NAMALWA (cell line): ENCODE data around the gene IFITM2.
A peak's percentile ranks its signal among the peaks of the same experiment; 100 is the strongest.
"Not testable (repeated sequence)": the region's sequence is repeated elsewhere in the genome, so short reads cannot be mapped to it uniquely, and the experiment has no call there.

Source experiments
- DNase-seq: peaks from one replicate; pipeline ENCODE4 v3.0.0-alpha.2; 2015; ENCODE audit warnings: low spot score

IFITM2 gene

DNA sequence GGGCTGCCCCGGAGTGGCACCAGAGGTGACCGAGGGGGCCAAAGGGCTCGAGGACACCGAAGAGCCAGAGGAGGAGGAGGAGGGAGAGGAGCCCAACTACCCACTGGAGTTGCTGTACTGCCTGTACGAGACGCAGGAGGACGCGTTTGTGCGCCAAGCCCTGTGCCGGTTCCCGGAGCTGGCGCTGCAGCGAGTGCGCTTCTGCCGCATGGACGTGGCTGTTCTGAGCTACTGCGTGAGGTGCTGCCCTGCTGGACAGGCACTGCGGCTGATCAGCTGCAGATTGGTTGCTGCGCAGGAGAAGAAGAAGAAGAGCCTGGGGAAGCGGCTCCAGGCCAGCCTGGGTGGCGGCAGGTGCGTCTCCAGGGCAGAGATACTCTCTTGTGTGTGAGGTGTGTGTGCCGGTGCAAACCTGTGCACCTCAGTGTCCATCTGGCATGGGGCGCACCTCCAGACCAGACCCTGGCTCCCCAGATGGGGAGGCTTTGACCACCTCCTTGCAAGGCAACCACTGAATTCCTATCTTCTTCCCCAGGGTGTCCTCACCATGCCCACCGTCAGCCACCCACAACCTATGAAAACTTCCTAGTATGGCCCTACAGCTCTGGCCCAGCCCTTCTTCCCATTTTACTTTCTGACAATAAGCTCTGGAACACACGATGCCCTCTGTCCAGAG lies 26.0 kb upstream of the IFITM2 start:
- no peak for DNase-seq

DNA sequence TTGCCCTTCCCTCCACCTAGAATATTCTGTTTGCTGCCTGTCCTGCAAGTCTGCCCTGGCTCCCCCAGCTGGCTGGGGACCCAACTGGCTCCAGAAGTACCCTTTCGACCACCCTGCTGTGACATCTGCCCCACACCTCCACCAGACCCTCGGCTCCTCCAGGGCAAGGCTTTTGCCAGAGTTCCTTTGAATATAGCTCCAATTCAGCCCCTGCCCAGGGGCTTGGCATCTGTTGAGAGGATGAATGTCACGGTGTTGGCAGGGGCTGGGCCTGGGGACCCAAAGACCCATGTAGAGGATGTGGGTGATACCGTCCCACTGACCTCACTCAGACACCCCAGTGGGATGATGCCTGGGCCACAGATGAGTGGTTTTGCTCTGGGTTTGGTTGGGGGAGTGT lies 25.4 kb upstream of the IFITM2 start:
- no peak for DNase-seq

DNA sequence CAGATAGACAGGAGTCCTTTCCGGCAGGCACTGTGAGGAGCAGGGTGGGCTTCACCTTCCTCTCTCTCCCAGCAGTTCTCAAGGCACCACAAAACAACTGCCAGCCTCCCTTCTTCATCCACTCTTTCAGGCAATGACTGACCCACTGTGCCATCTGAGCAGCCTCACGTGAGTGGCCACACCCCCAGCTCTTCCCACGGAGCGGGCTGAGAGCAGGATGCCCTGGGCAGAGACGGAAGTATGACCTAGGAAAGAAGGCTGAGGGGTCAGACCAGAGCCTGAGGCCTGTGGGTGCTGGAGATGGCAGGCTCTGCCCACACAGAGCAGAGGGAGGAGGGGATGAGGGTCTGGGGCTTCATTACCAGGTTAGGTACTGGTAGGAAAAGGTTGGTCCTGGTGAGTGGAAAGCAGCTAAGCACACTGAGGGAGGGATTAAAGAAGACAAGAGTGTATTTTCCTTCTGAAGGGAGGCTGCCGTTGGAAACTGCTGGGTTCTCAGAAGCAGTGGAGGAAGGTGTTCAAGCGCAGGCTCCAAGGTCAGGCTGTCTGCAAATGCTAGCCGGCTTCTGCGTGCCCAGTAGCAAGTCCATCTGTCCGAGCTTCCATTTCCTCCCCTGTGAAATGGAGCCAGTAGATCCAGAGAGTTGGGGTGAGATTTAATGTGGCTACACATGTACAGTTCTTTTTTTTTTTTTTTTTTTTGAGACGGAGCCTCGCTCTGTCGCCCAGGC lies 24.8 kb upstream of the IFITM2 start:
- DNase-seq: no peak

DNA sequence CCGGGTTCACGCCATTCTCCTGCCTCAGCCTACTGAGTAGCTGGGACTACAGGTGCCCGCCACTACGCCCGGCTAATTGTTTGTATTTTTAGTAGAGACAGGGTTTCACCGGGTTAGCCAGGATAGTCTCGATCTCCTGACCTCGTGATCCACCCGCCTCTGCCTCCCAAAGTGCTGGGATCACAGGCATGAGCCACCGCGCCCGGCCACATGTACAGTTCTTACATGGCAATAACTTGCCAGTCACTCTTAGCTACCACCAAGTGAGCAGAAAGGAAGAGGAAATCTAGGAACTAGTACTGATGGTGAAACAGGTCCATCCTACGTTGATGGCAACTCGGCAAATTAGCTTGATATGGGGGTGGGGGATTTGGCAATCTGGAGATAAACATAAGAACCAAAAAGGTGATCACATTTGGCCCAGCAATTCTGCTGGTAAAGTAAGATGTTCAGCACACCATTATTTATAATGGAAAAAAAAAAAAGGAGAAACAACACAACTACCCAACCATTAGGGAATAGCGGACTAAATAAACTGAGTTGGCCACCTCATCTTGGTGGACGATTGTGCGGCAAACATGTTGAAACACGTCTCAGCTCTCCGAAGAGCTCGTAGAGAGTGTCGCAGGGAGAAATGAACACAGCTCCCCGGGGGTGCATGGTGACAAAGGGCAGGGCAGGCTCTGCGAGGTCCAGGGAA lies 24.1 kb upstream of the IFITM2 start:
- no peak for DNase-seq

DNA sequence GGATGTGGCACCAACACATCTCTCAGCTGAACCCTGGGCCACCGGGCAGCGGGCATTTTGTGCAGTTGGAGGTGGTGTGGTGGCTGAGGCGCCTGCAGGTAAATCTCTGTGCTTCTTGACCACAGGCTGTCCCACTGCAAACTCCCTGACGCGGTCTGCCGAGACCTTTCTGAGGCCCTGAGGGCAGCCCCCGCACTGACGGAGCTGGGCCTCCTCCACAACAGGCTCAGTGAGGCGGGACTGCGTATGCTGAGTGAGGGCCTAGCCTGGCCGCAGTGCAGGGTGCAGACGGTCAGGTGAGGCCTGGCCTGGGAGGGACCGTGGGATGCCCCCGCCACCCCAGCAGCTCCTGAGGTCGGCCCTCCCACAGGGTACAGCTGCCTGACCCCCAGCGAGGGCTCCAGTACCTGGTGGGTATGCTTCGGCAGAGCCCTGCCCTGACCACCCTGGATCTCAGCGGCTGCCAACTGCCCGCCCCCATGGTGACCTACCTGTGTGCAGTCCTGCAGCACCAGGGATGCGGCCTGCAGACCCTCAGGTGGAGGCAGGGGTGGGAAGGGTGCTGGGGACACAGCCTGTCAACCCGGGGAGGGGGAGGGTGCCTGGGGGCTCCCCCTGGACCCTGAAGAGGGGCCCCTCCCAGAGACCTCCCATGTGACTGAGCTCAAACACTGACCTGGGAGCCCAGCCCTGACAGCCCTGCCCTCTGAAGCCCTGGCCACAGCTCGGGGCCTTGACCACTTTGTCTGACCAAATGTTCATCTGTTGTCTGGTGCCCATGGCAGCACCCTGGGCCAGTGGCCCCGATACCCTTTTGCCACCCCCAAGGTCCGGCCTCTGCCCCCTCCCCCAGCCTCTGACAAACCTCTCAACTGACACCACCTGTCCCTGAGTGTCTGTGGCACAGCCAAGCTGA lies 23.3 kb upstream of the IFITM2 start:
- DNase-seq: no peak

DNA sequence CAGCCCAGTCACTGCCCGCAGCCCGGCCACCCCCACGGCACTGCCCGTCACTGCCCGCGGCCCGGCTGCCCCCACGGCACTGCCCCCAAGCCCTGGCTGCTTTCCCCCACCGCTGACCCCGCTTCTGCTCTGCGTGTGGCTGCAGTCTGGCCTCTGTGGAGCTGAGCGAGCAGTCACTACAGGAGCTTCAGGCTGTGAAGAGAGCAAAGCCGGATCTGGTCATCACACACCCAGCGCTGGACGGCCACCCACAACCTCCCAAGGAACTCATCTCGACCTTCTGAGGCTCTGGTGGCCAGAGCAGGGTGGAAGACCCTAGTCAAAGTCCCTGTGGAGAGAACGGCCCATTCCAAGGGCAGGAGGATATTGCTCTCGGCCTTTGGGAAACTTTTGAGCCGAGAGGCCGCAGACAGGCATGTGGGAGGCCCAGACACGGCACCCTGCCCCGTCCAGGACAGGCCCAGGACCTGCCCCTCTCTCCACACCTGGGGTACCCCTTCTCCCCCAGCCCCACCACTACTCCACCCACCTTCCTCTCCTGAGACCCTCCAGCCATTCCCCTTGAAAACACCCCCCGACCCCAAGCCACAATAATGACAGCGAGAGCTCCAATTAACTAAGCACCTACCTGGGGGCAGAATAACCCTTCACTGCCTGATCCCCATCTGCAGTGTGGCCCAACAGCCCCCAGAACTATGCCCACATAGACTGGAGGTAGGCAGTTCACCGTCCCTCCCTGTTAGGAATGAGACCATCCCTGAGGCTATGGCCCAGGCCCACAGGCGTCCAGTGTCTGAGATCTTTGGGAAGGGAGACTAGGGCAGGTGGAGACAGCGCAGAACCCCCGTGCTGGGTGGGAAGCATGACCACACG lies 22.4 kb upstream of the IFITM2 start:
- DNase-seq: no peak

DNA sequence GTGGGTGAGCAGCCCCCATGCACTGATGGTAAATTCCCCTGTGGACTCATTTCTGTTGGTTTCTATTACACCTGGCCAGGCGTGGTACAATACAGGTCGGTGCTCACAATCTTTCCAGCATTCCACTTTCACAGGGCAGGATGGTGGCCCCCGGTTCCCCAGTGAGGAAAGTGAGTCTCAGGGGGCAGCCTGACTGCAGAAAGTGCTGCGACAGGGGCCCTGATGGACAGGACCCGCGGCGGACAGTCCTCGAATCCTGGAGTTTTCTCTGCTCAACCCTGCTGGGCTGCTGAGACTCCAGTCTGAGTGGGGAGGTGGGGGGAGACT lies 21.8 kb upstream of the IFITM2 start:
- no peak for DNase-seq

DNA sequence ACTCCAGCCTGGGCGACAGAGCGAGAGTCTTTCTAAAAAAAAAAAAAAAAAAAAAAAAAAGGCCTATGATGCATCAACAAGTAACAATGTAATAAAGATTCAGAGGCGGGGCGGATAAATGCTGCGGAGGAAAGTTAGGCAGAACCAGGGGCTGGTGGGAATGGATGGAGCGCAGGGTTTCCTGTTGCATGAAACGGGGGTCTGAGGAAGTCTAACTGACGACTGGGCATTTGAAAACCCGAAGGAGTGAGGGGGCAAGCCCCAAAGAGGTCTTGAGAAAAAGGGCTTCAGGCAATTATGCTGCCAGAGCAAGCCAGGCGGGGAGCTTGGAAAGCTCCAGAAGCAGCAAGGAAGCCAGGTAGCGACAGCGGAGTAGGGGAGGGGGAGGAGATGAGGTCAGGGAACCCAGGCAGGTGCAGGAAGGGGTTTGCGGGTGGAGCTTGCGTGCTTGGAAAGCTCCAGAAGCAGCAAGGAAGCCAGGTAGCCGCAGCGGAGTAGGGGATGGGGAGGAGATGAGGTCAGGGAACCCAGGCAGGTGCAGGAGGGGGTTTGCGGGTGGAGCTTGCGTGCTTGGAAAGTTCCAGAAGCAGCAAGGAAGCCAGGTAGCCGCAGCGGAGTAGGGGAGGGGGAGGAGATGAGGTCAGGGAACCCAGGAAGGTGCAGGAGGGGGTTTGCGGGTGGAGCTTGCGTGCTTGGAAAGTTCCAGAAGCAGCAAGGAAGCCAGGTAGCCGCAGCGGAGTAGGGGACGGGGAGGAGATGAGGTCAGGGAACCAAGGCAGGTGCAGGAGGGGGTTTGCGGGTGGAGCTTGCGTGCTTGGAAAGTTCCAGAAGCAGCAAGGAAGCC lies 20.4 kb upstream of the IFITM2 start:
- DNase-seq: not testable (repeated sequence)

DNA sequence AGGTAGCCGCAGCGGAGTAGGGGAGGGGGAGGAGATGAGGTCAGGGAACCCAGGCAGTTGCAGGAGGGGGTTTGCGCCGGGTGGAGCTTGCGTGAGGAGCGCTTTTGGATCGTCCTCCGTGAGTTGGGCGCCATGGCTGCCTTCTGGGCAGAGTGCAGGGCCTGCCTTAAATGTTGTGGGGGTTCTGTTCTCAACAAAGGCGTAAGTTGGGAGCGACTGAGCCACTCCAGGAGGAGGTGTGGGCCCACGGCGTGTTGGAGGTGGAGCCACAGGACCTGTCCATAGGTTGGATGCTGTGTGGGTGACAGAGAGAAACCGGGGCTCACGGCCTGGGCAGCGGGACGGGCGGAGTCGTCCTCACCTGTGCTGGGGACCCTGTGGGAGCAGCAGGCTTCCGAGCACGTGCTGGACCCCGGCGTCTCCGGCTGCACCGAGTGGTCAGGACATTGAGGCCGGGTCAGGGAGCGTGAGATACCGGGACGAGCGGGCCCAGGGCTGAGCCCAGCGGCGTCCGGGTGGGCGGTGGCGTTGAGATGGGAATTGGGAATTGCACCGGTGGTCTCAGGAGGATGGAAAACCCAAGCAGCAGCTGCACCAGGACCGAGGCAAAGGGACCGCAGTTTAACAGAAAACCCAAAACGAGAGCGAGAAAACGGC lies 19.7 kb upstream of the IFITM2 start:
- no peak for DNase-seq

DNA sequence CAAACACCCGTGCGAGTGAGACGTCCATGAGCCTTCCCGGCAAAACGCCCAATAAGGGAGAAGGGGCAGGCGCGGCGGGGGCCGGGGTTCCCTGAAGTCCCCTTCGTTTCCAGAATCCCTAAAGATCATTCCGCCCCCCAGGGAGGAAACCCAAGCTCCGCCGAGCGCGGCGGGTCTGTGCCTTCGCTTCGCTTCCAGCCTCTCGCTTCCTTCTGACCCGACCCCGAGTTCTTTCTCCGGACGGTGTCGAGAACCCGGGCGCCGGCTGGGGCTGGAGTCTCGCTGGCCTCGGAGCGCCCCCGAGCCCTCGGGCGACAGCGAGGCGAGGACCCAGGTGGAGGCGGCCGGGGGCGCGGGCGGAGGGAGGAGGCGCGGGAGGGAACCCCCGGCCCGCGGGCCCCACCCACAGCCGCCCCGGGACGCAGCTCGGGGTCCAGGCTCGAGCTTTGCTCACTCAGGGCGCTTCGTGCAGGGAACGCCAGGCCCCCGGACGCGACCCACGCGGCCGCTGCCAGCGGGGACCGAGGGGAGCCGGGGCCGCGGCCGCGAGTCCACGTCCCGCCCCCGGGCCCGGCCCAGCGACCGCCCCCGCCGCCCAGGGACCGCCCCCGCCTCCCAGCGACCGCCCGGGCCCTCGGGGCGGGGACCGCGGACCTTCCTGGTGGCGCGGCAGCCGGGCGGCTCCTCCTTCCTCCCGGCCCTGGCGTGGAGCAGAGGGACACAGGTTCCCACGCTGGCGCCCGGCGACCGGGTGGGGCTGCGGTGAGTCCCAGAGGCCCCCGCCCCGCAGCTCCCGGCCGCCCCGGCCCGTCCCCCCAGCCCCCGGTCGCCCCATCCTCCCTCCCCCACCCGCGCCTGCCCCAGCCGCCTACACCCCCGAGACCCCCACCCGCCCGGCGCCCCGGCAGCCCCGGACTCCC lies 18.9 kb upstream of the IFITM2 start, which contains the start of gene PGGHG:
Gene PGGHG, plus strand, starts transcription at position 649 of the 920 bp plus-strand sequence. CDS start 691 bp downstream, outside the sequence.
- DNase-seq: peak; percentile 36

DNA sequence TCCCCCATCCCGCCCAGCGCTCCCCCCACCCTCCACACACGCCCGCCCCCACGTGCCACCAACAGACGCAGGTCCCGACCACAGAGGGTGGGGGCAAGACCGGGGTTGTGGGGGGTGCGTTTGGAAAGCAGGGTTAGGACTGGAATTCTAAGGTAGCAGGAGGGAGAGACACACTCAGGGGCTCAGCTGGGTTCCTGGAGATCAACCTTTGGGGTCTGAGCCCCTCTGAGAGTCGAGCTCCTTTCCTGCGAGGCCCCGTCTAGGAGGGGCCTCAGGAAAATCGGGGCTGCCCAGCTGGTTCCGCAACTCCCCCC lies 18.3 kb upstream of the IFITM2 start:
- DNase-seq: no peak

DNA sequence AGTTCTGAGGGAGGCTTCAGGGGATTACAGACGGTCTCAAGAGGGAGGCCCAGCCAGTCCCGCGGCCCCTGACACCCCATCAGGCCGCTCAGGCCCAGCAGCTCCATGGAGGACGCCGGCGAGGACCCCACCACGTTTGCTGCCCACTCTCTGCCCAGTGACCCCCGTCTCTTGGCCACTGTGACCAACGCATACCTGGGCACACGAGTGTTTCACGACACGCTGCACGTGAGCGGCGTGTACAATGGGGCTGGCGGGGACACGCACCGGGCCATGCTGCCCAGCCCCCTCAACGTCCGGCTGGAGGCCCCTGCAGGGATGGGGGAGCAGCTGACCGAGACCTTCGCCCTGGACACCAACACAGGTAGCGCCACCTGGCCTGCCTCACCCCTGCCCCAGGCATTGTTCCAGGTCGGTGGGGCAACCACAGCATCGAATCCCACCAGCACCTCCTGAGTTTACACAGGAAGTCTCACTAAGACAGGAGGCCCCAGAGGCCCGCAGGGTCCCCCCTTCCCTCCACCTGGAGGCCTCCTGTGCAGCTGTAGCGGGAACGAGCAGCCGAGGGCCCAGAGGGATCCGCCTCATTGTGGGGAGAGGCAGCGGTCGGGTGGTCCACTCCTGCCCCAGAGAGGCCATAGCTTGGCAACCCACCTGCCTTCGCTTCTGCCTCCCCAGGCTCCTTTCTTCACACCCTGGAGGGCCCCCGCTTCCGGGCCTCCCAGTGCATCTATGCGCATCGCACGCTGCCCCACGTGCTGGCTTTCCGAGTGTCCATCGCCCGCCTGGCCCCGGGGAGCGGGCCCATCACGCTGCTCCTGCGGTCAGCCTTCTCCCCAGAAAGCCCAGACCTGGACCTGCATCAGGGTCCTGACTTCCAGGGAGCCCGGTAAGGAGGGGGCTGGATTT lies 17.6 kb upstream of the IFITM2 start:
- no peak for DNase-seq

DNA sequence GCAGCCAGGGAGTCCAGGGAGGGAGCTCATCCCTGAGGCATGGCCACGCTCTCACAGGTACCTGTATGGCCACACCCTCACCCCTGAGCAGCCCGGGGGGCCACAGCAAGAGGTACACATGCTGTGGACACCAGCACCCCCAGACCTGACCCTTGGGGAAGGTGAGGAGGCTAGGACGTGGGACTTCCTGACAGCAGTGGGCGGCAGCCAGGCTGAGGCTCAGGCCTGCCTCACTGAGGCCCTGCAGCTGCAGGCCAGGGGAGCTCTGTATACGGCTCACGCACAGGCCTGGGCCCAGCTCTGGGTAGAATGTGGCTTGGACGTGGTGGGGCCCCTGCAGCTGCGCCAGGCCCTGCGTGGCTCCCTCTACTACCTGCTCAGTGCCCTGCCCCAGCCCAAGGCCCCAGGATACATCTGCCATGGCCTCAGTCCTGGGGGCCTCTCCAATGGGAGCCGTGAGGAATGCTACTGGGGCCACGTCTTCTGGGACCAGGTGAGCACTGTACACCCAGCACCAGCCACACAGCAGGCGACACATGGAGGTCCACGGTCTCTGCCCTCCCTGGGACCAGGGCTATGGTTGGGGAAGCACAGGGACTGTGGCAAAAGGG lies 16.9 kb upstream of the IFITM2 start:
- DNase-seq: peak; percentile 27

DNA sequence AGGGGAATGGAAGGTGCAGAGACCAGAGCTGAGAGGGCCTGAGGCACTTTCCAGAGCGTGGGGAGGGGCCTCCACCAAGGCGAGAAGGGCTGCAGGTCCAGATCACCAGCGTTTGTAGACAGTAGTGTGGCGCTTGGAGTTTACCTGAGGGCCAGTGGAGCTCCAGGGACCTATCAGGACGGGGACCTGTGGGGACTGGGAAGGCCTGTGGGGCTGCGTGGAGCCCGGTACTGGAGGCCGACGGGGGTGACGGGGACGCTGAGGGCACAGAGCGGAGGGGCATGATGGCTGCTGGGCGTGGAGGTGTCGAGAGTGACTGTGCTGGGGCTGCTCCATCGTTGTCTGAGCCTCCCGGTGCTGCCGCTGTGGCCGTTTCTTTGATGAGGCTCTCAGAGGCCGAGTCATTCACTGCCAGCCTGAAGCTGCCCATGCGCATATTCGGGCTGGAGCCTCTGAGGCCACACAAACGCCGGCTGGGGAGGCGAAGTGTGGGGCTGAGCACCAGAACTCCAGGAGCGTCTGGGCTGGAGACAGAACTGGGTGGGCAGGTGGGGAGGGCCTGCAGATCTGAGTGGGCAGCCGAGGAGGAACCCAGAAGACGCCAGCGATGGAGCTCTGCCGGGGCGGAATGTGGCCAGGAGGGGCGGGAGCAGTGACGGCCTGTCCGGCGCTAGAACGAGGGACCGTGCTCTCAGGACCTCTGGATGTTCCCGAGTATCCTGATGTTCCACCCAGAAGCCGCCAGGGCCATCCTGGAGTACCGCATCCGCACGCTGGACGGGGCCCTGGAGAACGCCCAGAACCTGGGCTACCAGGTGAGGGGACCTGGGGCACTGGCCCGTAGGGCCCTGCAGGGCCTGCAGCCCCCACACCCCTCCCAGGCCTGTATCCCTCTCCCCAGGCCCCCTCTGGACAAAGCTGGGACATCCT lies 16.1 kb upstream of the IFITM2 start:
- DNase-seq: no peak

DNA sequence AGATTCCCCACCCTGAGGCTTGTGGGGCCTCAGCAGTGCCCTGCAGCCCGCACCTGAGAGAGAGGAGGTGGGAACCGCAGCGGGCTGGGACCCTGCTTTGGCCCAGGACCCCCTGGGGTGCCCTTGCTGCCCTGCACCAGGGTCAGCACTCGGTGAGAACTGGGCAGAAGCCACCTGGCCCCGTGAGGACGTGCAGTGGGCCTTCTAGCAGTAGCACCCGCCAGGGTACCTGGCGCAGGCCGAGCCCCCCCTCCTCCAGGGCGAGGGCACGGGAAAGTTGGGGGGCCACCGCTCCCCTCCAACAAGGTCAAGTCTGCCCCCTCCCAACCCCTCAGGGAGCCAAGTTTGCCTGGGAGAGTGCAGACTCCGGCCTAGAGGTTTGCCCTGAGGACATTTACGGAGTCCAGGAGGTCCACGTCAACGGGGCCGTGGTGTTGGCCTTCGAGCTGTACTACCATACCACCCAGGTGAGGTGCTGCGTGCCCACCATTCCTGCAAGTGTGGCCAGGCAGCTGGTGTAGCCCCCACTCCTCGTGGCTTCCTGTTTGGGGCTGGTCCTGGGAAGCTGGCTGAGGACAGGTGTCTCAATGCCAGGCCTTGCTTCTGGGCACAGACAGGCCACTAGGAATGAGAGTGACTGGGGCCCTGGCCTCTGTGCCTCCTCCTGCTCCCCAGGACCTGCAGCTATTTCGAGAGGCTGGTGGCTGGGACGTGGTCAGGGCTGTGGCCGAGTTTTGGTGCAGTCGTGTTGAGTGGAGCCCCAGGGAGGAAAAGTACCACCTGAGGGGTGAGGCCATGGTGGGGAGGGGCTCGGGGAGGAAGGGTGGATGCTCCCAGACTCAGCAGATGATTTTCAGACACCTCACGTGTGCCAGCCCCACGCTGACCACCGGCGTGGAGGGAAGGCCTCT lies 15.2 kb upstream of the IFITM2 start:
- DNase-seq: no peak
